ENCODE data around the gene OTOA. TPM values are rescaled to one million over a fixed set of nuclear protein-coding genes. Genes with fewer than 3 reads are reported as not detected.

The OTOA gene
- total and polyA plus RNA-seq, 2 of the 13 experiments (the other 11 are each of a cell fraction or from before 2014, with no cell fraction given), result 0.05 to 0.15 TPM

DNA sequence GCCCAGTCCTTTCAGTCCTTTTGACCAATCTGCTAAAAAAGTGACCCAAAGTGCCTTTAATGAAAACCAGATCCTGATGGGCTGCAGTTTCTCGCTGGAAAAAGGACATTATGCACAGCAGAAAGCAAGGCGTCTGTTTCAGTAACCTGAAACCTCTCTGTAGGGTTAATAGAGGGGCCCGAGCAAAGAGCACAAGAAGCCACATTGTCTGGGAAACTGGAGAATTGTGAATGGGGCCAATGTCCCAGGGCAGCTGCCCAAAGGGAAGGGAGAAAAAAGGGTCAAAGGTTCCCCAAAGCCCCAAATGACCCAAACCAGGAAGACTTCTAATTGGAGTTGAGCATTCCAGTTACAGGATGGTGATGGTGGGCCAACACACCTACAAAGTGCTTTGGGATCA is 3.0 kb downstream of the OTOA start (continued):
- TF ChIP-seq ZNF331 (CRISPR knock-in tag; IDR thresholded peaks at IDR 0.05), result no peak
- no peak for TF ChIP-seq TCF12 (IDR thresholded peaks at IDR 0.05)
- no peak for TF ChIP-seq TCF12 (CRISPR knock-in tag; IDR thresholded peaks at IDR 0.05)
- TF ChIP-seq, protein P1, sequence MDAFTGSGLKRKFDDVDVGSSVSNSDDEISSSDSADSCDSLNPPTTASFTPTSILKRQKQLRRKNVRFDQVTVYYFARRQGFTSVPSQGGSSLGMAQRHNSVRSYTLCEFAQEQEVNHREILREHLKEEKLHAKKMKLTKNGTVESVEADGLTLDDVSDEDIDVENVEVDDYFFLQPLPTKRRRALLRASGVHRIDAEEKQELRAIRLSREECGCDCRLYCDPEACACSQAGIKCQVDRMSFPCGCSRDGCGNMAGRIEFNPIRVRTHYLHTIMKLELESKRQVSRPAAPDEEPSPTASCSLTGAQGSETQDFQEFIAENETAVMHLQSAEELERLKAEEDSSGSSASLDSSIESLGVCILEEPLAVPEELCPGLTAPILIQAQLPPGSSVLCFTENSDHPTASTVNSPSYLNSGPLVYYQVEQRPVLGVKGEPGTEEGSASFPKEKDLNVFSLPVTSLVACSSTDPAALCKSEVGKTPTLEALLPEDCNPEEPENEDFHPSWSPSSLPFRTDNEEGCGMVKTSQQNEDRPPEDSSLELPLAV (CRISPR knock-in tag; conservative IDR thresholded peaks at IDR 0.05; ENCODE audit: low read depth), result no peak
- TF ChIP-seq ZNF563 (CRISPR knock-in tag; IDR thresholded peaks at IDR 0.05), result no peak
- TF ChIP-seq ZNF235 (CRISPR knock-in tag; IDR thresholded peaks at IDR 0.05; ENCODE audit: borderline replicate concordance), result no peak
- TF ChIP-seq, protein P2, sequence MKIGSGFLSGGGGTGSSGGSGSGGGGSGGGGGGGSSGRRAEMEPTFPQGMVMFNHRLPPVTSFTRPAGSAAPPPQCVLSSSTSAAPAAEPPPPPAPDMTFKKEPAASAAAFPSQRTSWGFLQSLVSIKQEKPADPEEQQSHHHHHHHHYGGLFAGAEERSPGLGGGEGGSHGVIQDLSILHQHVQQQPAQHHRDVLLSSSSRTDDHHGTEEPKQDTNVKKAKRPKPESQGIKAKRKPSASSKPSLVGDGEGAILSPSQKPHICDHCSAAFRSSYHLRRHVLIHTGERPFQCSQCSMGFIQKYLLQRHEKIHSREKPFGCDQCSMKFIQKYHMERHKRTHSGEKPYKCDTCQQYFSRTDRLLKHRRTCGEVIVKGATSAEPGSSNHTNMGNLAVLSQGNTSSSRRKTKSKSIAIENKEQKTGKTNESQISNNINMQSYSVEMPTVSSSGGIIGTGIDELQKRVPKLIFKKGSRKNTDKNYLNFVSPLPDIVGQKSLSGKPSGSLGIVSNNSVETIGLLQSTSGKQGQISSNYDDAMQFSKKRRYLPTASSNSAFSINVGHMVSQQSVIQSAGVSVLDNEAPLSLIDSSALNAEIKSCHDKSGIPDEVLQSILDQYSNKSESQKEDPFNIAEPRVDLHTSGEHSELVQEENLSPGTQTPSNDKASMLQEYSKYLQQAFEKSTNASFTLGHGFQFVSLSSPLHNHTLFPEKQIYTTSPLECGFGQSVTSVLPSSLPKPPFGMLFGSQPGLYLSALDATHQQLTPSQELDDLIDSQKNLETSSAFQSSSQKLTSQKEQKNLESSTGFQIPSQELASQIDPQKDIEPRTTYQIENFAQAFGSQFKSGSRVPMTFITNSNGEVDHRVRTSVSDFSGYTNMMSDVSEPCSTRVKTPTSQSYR (CRISPR knock-in tag; IDR thresholded peaks at IDR 0.05; ENCODE audit: borderline replicate concordance), result no peak
- no peak for TF ChIP-seq SSRP1 (CRISPR knock-in tag; IDR thresholded peaks at IDR 0.05)
- TF ChIP-seq, protein P3, sequence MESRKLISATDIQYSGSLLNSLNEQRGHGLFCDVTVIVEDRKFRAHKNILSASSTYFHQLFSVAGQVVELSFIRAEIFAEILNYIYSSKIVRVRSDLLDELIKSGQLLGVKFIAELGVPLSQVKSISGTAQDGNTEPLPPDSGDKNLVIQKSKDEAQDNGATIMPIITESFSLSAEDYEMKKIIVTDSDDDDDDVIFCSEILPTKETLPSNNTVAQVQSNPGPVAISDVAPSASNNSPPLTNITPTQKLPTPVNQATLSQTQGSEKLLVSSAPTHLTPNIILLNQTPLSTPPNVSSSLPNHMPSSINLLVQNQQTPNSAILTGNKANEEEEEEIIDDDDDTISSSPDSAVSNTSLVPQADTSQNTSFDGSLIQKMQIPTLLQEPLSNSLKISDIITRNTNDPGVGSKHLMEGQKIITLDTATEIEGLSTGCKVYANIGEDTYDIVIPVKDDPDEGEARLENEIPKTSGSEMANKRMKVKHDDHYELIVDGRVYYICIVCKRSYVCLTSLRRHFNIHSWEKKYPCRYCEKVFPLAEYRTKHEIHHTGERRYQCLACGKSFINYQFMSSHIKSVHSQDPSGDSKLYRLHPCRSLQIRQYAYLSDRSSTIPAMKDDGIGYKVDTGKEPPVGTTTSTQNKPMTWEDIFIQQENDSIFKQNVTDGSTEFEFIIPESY (CRISPR knock-in tag; IDR thresholded peaks at IDR 0.05), result no peak
- no peak for TF ChIP-seq KMT2A (CRISPR knock-in tag; IDR thresholded peaks at IDR 0.05)
- TF ChIP-seq ZNF367 (CRISPR knock-in tag; IDR thresholded peaks at IDR 0.05; ENCODE audit: borderline replicate concordance), result no peak
- no peak for TF ChIP-seq ZNF616 (CRISPR knock-in tag; IDR thresholded peaks at IDR 0.05; ENCODE audit: low read depth)
- TF ChIP-seq, protein P4, sequence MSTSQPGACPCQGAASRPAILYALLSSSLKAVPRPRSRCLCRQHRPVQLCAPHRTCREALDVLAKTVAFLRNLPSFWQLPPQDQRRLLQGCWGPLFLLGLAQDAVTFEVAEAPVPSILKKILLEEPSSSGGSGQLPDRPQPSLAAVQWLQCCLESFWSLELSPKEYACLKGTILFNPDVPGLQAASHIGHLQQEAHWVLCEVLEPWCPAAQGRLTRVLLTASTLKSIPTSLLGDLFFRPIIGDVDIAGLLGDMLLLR (CRISPR knock-in tag; IDR thresholded peaks at IDR 0.05), result no peak
- no peak for TF ChIP-seq ZNF446 (CRISPR knock-in tag; IDR thresholded peaks at IDR 0.05)
- no peak for TF ChIP-seq THYN1 (CRISPR knock-in tag; IDR thresholded peaks at IDR 0.05; ENCODE audit: borderline replicate concordance, low read depth)
- TF ChIP-seq ZBTB3 (CRISPR knock-in tag; IDR thresholded peaks at IDR 0.05; ENCODE audit: borderline replicate concordance, low read depth), result no peak
- TF ChIP-seq, protein P5, sequence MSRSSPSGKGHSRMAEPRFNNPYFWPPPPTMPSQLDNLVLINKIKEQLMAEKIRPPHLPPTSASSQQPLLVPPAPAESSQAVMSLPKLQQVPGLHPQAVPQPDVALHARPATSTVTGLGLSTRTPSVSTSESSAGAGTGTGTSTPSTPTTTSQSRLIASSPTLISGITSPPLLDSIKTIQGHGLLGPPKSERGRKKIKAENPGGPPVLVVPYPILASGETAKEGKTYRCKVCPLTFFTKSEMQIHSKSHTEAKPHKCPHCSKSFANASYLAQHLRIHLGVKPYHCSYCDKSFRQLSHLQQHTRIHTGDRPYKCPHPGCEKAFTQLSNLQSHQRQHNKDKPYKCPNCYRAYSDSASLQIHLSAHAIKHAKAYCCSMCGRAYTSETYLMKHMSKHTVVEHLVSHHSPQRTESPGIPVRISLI (CRISPR knock-in tag; IDR thresholded peaks at IDR 0.05; ENCODE audit: borderline replicate concordance), result 0 out of 2 replicates have a peak, but pooled peaks have one; percentile 7
- no peak for TF ChIP-seq CCDC6 (CRISPR knock-in tag; IDR thresholded peaks at IDR 0.05)
- TF ChIP-seq TEAD3 (CRISPR knock-in tag; optimal IDR thresholded peaks at IDR 0.05; ENCODE audit: borderline replicate concordance), result peak; percentile 59
- no peak for TF ChIP-seq IKZF1 (IDR thresholded peaks at IDR 0.05)
- TF ChIP-seq, protein P6, sequence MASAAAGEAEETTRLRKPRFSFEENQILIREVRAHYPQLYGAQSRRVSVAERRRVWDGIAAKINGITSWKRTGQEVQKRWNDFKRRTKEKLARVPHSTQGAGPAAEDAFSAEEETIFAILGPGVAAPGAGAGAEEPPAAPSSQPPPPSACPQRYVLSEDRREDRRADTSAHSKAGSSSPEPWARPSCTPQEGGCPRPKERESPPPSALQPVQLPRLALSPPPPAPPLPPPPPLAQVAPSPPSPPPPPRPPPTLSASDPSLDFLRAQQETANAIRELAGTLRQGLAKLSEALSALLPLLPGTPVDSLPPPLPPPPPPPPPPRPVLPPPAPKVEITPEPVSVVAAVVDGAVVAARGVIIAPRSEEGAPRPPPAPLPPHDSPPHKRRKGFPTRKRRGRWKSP (CRISPR knock-in tag; IDR thresholded peaks at IDR 0.05), result no peak
- no peak for TF ChIP-seq SRSF1 (optimal IDR thresholded peaks at IDR 0.05; ENCODE audit: low read depth, low read length)
